HepG2 (cell line): Measurements from ENCODE around the gene OR2K2. TPM values are rescaled to one million over a fixed set of nuclear protein-coding genes. Genes with fewer than 3 reads are reported as not detected.

Experiments
- CERS6 ChIP-seq: sonication (generic); formaldehyde crosslinking; IDR thresholded peaks from 2 replicates; pipeline ENCODE4 v1.5.0; 2020; ENCODE audit warnings: missing genetic modification reagents
- MAFK ChIP-seq, 2 experiments: IDR thresholded peaks in 1 of 2; conservative IDR thresholded peaks in 1 of 2; 2 replicates each; pipeline ENCODE4 v1.6.1; 2011; ENCODE audit warnings: improper control_type of control experiment in 2 of 2, low read length in 2 of 2
- RAD21 ChIP-seq: fragments of 450-650 bp; formaldehyde crosslinking; IDR thresholded peaks from 2 replicates; pipeline ENCODE4 v1.5.0; 2020; ENCODE audit warnings: mild to moderate bottlenecking
- SALL2 ChIP-seq: sonication (generic); formaldehyde crosslinking; IDR thresholded peaks from 2 replicates; pipeline ENCODE4 v1.8.1; 2023; ENCODE audit warnings: mild to moderate bottlenecking, missing genetic modification reagents, inconsistent platforms
- SIX4 ChIP-seq: sonication (generic); formaldehyde crosslinking; IDR thresholded peaks from 2 replicates; pipeline ENCODE4 v1.4.0; 2020; ENCODE audit warnings: missing genetic modification reagents
- ZBTB38 ChIP-seq: sonication (generic); formaldehyde crosslinking; IDR thresholded peaks from 2 replicates; pipeline ENCODE4 v1.5.1; 2020; ENCODE audit warnings: mild to moderate bottlenecking, missing genetic modification reagents
- ZEB1 ChIP-seq: IDR thresholded peaks from 2 replicates; pipeline ENCODE4 v1.6.1; 2012; ENCODE audit warnings: mild to moderate bottlenecking, low read depth, inconsistent platforms; ENCODE audit not compliant: insufficient replicate concordance
- ZKSCAN1 ChIP-seq: fragments of 150-350 bp; IDR thresholded peaks from 2 replicates; pipeline ENCODE4 v1.6.1; 2014; ENCODE audit warnings: low read length
- ZNF609 ChIP-seq: sonication (generic); formaldehyde crosslinking; IDR thresholded peaks from 2 replicates; pipeline ENCODE4 v1.4.0; 2020; ENCODE audit warnings: mild to moderate bottlenecking, missing genetic modification reagents, borderline replicate concordance
- polyA plus RNA-seq, 8 experiments: library from polyadenylated mRNA; depleted of rRNA in 3 of 8; stranded (reverse) in 7 of 8; unstranded in 1 of 8; fragments of >200 nt; fragmentation: Illumina TruSeq in 4 of 8; extraction: Trizol in 4 of 8; gene quantifications; 2 replicates each; pipeline versions ENCODE4 v1.2.1 to v1.2.3, GENCODE V29; 2011 to 2016; ENCODE audit warnings: low read depth in 4 of 8, missing spikeins in 1 of 8, mixed read lengths in 1 of 8; ENCODE audit not compliant: insufficient read depth in 1 of 8
- total RNA-seq, 5 experiments: library from RNA; depleted of rRNA; stranded (reverse); fragments of >200 nt; fragmentation: Illumina TruSeq; extraction: Trizol; gene quantifications; 2 replicates each; pipeline ENCODE4 v1.2.3, GENCODE V29; 2016; ENCODE audit warnings: low read depth in 1 of 5

OR2K2 gene
- total and polyA plus RNA-seq, 2 of the 13 experiments (the other 11 are each of a cell fraction or from before 2014, with no cell fraction given): not detected

GRCh38 chr9:111298731-111299598 lies 31.1 kb downstream of the OR2K2 start (continued):
- TF ChIP-seq ZNF609 (no peak), MAFK (conservative IDR thresholded peaks at IDR 0.05 in 1 of 2, IDR thresholded peaks at IDR 0.05 in 1 of 2; ENCODE audit: low read length in 2 of 2) (peak; percentile 70 to 77), ZEB1 (no peak), ZKSCAN1 (no peak), SALL2 (CRISPR knock-in tag) (no peak), CERS6 (CRISPR knock-in tag) (no peak), RAD21 (CRISPR knock-in tag) (peak; percentile 53; the same call in 1 of the 2 replicates), ZBTB38 (CRISPR knock-in tag) (no peak), SIX4 (CRISPR knock-in tag) (no peak)
- TF ChIP-seq, all 625 proteins: peak for 7
